ENCODE measurements around the gene PVR.

The PVR gene, protein sequence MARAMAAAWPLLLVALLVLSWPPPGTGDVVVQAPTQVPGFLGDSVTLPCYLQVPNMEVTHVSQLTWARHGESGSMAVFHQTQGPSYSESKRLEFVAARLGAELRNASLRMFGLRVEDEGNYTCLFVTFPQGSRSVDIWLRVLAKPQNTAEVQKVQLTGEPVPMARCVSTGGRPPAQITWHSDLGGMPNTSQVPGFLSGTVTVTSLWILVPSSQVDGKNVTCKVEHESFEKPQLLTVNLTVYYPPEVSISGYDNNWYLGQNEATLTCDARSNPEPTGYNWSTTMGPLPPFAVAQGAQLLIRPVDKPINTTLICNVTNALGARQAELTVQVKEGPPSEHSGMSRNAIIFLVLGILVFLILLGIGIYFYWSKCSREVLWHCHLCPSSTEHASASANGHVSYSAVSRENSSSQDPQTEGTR

DNA sequence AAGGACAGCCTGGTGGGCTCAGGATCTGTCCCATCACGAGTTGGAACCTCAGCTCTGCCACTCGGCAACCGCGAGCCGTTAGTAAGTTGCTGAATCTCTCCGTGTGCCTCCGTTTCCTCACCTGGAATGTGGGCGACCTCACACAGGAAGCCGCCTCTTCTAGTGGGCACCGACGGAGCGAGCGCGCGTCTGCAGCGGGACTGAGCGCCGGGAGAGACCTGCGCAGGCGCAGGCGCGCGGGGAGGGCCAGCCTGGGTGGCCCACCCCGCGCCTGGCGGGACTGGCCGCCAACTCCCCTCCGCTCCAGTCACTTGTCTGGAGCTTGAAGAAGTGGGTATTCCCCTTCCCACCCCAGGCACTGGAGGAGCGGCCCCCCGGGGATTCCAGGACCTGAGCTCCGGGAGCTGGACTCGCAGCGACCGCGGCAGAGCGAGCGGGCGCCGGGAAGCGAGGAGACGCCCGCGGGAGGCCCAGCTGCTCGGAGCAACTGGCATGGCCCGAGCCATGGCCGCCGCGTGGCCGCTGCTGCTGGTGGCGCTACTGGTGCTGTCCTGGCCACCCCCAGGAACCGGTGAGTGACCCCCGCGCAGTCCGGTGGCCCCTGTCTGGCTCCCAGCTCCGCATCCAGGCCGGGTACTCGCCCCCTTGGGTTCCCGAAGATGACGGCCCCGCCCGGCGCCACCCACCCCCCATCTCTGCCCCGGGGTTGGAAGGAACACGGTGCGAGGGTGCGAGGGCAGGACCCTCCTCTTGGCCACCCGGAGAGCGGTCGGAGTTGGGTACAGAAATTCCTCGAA lies at the start of gene PVR:
TSS of gene PVR (plus strand) at position 306 of the 797 bp plus-strand sequence. CDS start at position 493, 187 bp downstream.
- DNase-seq (ENCODE audit: low spot score), result peak; percentile 82

GRCh38 chr19:44596428-44597130 lies 47.1 kb upstream of the PVR start:
- in situ Hi-C loops (cut with MboI; ENCODE audit: low sequenced_read_pairs, unreplicated experiment), result no loop called here
- TF ChIP-seq CTCF (IDR thresholded peaks at IDR 0.05; ENCODE audit: borderline replicate concordance, control extremely low read depth, extremely low read depth, insufficient read depth, missing control alignments), result no peak
- DNase-seq (ENCODE audit: low spot score), result no peak

More for the DNA sequence above, at the start of gene PVR:
- in situ Hi-C loops (cut with MboI; ENCODE audit: low sequenced_read_pairs, unreplicated experiment), result no loop called here
- TF ChIP-seq CTCF (IDR thresholded peaks at IDR 0.05; ENCODE audit: borderline replicate concordance, control extremely low read depth, extremely low read depth, insufficient read depth, missing control alignments), result no peak

DNA sequence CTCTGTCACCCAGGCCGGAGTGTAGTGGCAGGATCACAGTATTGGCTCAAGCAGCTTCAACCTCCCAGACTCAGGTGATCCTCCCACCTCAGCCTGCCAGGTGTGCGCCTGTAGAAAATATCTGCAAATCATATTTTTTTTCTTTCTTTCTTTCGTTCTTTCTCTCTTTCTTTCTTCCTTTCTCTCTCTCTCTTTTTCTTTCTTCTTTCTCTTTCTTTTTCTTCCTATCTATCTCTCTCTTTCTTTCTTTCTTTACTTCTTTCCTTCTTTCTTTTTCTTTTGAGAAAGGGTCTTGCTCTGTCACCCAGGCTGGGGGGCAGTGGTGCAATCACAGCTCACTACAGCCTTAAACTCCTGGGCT lies 46.6 kb upstream of the PVR start:
- no peak for TF ChIP-seq CTCF (IDR thresholded peaks at IDR 0.05; ENCODE audit: borderline replicate concordance, control extremely low read depth, extremely low read depth, insufficient read depth, missing control alignments)
- in situ Hi-C loops (cut with MboI; ENCODE audit: low sequenced_read_pairs, unreplicated experiment), result no loop called here
- no peak for DNase-seq (ENCODE audit: low spot score)

DNA sequence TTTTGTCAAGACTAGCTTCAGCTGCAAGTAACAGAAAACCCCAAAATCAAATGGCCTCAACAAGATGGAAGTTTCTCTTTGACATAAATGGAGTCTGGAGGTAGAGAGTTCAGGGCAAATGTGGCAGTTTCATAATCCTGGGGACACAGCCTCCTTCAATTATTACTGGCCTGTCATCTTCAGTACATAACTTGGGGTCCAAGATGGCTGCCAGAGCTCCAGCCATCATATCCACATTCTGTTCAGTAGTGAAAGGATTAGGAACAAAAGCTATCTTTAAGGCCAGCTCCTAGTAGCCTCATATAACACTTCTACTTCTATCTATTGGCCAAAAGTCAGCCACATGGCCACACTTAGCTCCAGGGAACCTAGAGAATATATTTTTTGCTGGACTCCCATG lies 45.4 kb upstream of the PVR start:
- no peak for TF ChIP-seq CTCF (IDR thresholded peaks at IDR 0.05; ENCODE audit: borderline replicate concordance, control extremely low read depth, extremely low read depth, insufficient read depth, missing control alignments)
- no peak for DNase-seq (ENCODE audit: low spot score)
- in situ Hi-C loops (cut with MboI; ENCODE audit: low sequenced_read_pairs, unreplicated experiment), result no loop called here

- in situ Hi-C loops (cut with MboI; ENCODE audit: low sequenced_read_pairs, unreplicated experiment), result no loop called here
- no peak for TF ChIP-seq CTCF (IDR thresholded peaks at IDR 0.05; ENCODE audit: borderline replicate concordance, control extremely low read depth, extremely low read depth, insufficient read depth, missing control alignments)
- DNase-seq (ENCODE audit: low spot score), result no peak
Observed at GRCh38 chr19:44598880-44599279, 44.8 kb upstream of the PVR start.

DNA sequence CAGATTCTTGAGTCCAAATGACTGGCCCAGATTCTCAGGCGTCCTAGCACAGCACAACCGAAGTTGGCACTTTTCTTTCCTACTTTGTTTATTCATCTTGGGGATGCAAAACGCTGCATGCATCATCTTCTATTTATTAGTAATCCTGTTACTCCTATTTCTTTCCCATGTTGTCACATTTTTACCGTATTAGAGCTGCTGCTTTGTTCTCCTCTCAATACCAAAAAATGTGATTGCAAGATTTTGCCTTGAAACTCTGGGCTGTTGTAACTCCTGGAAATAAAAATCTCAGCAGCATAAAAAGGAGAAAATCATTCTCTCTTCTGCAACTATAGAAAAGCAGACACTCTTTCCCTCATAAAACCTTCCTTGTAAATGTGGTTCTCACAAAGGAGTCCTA lies 43.2 kb upstream of the PVR start:
- DNase-seq (ENCODE audit: low spot score), result no peak
- no peak for TF ChIP-seq CTCF (IDR thresholded peaks at IDR 0.05; ENCODE audit: borderline replicate concordance, control extremely low read depth, extremely low read depth, insufficient read depth, missing control alignments)
- in situ Hi-C loops (cut with MboI; ENCODE audit: low sequenced_read_pairs, unreplicated experiment), result no loop called here
